Astrocyte of the cerebellum (primary cell): ENCODE measurements around the gene ARHGEF37.

Experiments used
- DNase-seq: peaks from one replicate; pipeline ENCODE4 v3.0.0-alpha.2; 2011; ENCODE audit warnings: low read depth
- H3K4me3 ChIP-seq: 2 replicates; pipeline ENCODE4 v1.5.1; 2011; ENCODE audit warnings: mild to moderate bottlenecking, low read depth, low read length, moderate library complexity
- in situ Hi-C: cut with HindIII; loops from 2 replicates; pipeline ENCODE4 v1.10.0; 2017; ENCODE audit warnings: low sequenced_read_pairs
- TF ChIP-seq, protein P1 (sequence below): IDR thresholded peaks from 2 replicates; pipeline ENCODE4 v1.5.1; 2012; ENCODE audit warnings: low read length, low read depth, moderate library complexity, mild to moderate bottlenecking; ENCODE audit errors: missing control alignments

The ARHGEF37 gene

DNA sequence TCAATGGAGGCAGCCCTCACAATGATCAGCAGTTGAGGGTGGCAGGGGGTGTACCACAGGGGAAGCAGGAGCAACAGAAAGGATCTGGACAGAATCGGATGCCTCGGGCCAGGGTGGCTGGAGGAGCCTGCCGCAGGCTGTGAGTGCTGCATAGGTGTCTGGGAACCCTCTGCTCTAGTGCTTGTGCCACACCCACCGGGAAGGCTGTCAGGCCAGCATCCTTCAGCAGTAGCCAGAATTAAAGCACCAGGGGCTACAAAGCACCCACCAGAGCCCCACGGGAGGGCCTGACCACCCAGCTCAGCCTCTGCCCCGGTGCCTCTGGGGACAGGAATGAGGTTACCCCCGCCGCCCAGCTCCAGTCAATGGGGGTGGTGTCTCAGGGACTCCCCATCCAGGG lies 49.0 kb downstream of the ARHGEF37 start:
- no peak overlapping the region for H3K4me3 ChIP-seq
- in situ Hi-C loops = loop anchor here (25.0 kb wide), 1 partner anchor 357 kb away; no protein-coding TSS in a partner anchor
- TF ChIP-seq, protein P1, sequence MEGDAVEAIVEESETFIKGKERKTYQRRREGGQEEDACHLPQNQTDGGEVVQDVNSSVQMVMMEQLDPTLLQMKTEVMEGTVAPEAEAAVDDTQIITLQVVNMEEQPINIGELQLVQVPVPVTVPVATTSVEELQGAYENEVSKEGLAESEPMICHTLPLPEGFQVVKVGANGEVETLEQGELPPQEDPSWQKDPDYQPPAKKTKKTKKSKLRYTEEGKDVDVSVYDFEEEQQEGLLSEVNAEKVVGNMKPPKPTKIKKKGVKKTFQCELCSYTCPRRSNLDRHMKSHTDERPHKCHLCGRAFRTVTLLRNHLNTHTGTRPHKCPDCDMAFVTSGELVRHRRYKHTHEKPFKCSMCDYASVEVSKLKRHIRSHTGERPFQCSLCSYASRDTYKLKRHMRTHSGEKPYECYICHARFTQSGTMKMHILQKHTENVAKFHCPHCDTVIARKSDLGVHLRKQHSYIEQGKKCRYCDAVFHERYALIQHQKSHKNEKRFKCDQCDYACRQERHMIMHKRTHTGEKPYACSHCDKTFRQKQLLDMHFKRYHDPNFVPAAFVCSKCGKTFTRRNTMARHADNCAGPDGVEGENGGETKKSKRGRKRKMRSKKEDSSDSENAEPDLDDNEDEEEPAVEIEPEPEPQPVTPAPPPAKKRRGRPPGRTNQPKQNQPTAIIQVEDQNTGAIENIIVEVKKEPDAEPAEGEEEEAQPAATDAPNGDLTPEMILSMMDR = no peak
- no peak for DNase-seq

DNA sequence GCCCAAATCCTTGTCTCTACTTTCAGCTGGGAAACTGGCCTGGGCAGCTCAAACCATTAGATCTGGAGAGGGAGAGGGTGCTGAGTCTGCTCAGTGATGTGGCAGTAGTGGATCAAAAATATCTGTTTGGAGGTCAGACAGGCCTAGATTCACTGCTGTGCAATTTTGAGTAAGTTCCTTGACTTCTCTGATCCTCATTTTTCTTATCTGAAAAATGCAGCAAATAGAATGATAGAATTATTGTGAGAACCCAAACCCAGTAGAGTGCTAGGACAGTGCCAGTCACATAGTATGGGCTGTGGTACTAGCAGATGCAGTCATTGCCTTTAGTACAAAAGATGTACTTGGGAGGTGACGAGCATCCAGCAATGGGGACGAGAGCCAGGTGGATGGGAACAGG lies 50.2 kb downstream of the ARHGEF37 start:
- TF ChIP-seq, protein P1 = no peak
- in situ Hi-C loops = loop anchor here (25.0 kb wide), 1 partner anchor 356 kb away; no protein-coding TSS in a partner anchor
- no peak for DNase-seq
- H3K4me3 ChIP-seq = no peak overlapping the region

DNA sequence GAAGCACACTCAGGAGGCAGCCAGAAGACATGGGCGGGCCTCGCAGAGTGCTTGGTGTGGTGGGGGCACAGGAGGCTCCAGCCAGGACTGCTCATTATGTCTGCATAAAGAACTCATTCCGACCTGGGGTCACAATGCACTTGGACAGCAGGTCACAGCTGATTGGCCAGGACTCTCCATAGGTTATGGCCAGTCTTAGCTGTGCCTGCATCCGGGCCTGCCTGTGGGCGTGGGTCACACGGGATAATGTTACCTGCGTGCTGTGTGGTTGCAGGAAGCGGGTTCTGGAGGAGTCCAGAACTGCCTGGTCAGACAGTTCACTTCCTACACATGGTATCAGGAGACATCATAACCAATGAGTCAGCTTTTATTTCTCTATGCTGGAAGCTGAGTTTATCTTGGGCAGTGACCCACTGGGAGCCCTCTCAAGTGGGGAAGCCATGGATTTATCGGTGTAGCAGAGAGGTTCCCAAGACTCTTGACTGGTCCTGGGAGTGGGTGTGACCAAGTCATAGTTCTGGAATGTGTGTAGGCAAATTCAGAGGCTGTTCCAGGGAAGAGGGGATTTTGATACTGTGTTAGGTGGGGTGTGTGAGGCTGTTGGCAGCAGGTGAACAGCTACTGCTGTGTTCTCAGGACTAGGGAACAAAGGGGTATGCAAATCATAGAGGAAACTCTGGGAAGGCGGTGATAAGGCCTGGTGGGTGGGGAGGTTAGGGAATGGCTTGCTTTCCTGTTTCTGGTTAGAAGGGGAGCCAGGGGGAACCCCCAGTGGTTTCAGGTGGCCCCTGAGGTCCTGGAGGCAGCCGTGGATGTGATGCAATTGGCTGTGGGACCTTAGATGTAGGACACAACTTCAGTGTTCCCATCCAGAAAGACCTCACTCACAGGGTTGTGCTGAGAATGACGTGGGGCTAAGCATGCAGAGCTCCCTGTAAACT lies 51.3 kb downstream of the ARHGEF37 start:
- in situ Hi-C loops = loop anchor here (25.0 kb wide), 1 partner anchor 355 kb away; no protein-coding TSS in a partner anchor
- TF ChIP-seq, protein P1 = no peak
- DNase-seq = peak; percentile 34
- no peak overlapping the region for H3K4me3 ChIP-seq

DNA sequence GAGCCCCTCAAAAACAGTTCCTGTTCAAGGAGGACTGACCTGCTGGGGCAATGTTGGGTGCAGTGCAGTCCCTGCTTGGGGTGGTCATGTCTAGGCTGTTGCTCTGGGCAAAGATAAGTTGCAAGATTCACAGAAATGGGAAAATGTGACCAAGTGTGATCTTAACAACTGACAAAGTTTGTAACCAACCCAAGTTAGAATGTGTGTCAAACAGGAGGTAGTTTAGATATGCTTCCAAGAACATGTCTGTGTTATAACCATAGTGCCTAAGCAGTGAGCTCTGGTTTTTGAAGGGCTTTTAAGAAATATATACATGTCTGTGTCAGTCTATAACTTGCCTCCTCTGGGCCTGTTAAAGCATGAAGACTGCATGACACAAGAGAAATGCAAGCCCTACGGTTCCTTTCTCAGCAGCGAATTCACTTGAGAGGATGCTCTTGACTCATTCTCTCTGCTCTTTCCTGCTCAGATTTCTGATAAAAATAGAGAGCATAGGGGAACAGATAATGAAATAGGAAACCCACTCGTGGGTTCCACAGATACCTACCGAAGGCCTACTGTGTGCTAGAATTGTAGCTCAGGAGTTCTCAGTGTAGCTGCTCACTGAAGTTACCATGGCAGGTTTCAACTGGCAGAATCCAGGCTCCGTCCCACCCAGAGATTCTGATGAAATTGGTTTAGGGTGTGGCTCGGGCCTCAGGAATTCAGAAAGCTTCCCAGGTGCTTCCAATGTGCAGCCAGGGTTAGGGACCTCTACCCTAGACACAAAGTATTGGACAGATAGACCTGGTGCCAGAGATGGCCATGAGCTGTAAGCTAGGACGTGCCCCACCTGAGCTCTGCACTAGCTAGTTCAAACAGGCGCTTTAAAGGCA lies 52.4 kb downstream of the ARHGEF37 start:
- no peak for DNase-seq
- no peak overlapping the region for H3K4me3 ChIP-seq
- TF ChIP-seq, protein P1 = no peak
- in situ Hi-C loops = loop anchor here (25.0 kb wide), 1 partner anchor 354 kb away; no protein-coding TSS in a partner anchor

DNA sequence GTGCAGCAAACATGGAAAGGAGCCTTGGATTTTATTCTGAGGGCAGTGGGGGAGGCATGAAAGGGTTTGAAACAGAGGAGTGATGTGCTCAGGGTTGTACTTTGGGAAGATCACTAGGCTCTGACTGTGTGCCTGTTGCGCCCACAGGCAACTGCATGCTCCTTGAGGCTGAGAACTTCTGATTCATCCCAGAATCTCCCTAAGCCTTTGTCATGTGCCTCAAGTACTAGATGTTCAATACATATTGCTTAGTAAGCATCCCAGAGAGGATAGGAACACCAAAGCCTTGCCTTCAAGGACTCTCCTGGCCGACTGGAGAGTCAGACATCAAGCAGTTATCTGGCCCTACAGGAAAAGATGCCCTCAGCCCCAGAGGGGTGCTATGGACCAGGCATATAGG lies 54.1 kb downstream of the ARHGEF37 start:
- no peak for DNase-seq
- no peak overlapping the region for H3K4me3 ChIP-seq
- TF ChIP-seq, protein P1 = no peak
- in situ Hi-C loops = loop anchor here (5.0 to 25.0 kb wide), 2 partner anchors 92 to 352 kb away; no protein-coding TSS in a partner anchor
